OCI-LY3 (cell line): ENCODE measurements around the gene SLC26A1.

Source experiments
- H2AFZ ChIP-seq: fragments of 200-600, 300-600 bp; shearing (Covaris generic); 2 replicates; pipeline ENCODE4 v1.6.0; 2014; ENCODE audit warnings: antibody characterized with exemption, low read depth, low read length
- H3K27ac ChIP-seq: fragments of 200-600, 300-600 bp; sonication (generic); 2 replicates; pipeline ENCODE4 v1.5.1; 2014; ENCODE audit warnings: mild to moderate bottlenecking, low read length, moderate library complexity, mixed read lengths
- H3K27me3 ChIP-seq: fragments of 200-600, 300-600 bp; sonication (generic); 2 replicates; pipeline ENCODE4 v1.6.1; 2014; ENCODE audit warnings: low read depth, low read length, mixed read lengths
- H3K36me3 ChIP-seq: fragments of 200-600, 300-600 bp; sonication (generic); replicated peaks from 2 replicates; pipeline ENCODE3; 2014; ENCODE audit warnings: low read depth, low read length, mixed read lengths
- H3K4me1 ChIP-seq: fragments of 300-600, 200-600 bp; sonication (generic); 2 replicates; pipeline ENCODE4 v1.6.1; 2014; ENCODE audit warnings: low read length, mixed read lengths
- H3K4me2 ChIP-seq: fragments of 200-600, 300-600 bp; sonication (generic); 2 replicates; pipeline ENCODE4 v1.6.1; 2014; ENCODE audit warnings: low read length, mixed read lengths
- H3K4me3 ChIP-seq: fragments of 300-600, 200-600 bp; sonication (generic); 2 replicates; pipeline ENCODE4 v1.5.1; 2014; ENCODE audit warnings: antibody characterized with exemption, mild to moderate bottlenecking, low read length, moderate library complexity
- H3K79me2 ChIP-seq: fragments of 300-600, 200-600 bp; shearing (Covaris generic); 2 replicates; pipeline ENCODE4 v1.6.1; 2014; ENCODE audit warnings: mild to moderate bottlenecking, low read length, mixed read lengths
- H3K9ac ChIP-seq: fragments of 300-600, 200-600 bp; shearing (Covaris generic); 2 replicates; pipeline ENCODE4 v1.6.0; 2014; ENCODE audit warnings: mild to moderate bottlenecking, low read length, moderate library complexity
- H3K9me3 ChIP-seq: fragments of 200-600, 300-600 bp; shearing (Covaris generic); 2 replicates; pipeline ENCODE4 v1.6.1; 2014; ENCODE audit warnings: low read length, mixed read lengths; ENCODE audit not compliant: insufficient read depth
- H4K20me1 ChIP-seq: fragments of 200-600, 300-600 bp; sonication (generic); 2 replicates; pipeline ENCODE4 v1.6.1; 2016; ENCODE audit warnings: low read length, mixed read lengths; ENCODE audit not compliant: insufficient read depth
- EZH2phosphoT487 ChIP-seq: fragments of 200-600 bp; shearing (Covaris generic); IDR thresholded peaks from 2 replicates; pipeline ENCODE4 v1.6.1; 2018; ENCODE audit warnings: antibody characterized with exemption, mixed run types, low read depth
- TF ChIP-seq, protein P1 (sequence below): fragments of 200-600, 300-600 bp; sonication (generic); IDR thresholded peaks from 2 replicates; pipeline ENCODE4 v1.5.1; 2014; ENCODE audit warnings: antibody characterized with exemption, low read length, low read depth

SLC26A1 gene

DNA sequence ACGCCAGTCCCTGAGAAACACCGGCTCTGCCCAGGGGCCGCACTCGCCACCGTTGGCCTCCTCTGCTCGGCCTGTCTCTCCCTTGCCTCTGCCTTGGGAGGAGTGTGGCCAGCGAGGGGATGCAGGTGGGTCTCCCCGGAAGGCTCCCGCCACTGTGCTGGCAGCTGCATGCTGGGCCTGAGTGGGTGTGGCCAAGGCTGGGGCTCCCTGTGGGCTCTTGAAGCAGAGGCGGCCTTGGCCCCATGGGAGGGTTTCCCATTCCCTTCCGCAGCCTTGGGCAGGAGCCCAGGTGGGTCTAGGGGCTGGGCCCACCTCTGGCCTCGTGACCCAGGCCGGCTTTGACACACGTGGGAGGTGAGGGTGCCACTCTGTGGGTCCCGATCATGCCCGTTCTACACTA, 37.4 kb upstream of the SLC26A1 start:
- no peak overlapping the region for H3K4me3 ChIP-seq
- no peak overlapping the region for H2AFZ ChIP-seq
- H3K27ac ChIP-seq, result no peak overlapping the region
- H4K20me1 ChIP-seq, result no peaks in the 10 kb centered on the region
- no peaks in the 10 kb centered on the region for H3K27me3 ChIP-seq
- peaks cover 13% of the 10 kb centered on the region for H3K4me1 ChIP-seq
- TF ChIP-seq, protein P1, sequence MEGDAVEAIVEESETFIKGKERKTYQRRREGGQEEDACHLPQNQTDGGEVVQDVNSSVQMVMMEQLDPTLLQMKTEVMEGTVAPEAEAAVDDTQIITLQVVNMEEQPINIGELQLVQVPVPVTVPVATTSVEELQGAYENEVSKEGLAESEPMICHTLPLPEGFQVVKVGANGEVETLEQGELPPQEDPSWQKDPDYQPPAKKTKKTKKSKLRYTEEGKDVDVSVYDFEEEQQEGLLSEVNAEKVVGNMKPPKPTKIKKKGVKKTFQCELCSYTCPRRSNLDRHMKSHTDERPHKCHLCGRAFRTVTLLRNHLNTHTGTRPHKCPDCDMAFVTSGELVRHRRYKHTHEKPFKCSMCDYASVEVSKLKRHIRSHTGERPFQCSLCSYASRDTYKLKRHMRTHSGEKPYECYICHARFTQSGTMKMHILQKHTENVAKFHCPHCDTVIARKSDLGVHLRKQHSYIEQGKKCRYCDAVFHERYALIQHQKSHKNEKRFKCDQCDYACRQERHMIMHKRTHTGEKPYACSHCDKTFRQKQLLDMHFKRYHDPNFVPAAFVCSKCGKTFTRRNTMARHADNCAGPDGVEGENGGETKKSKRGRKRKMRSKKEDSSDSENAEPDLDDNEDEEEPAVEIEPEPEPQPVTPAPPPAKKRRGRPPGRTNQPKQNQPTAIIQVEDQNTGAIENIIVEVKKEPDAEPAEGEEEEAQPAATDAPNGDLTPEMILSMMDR, result no peak
- TF ChIP-seq EZH2phosphoT487, result no peak
- H3K9ac ChIP-seq, result no peak overlapping the region
- no peaks in the 10 kb centered on the region for H3K79me2 ChIP-seq
- no peak overlapping the region for H3K4me2 ChIP-seq
- H3K9me3 ChIP-seq, result no peaks in the 10 kb centered on the region
- H3K36me3 ChIP-seq, result no peaks in the 10 kb centered on the region

DNA sequence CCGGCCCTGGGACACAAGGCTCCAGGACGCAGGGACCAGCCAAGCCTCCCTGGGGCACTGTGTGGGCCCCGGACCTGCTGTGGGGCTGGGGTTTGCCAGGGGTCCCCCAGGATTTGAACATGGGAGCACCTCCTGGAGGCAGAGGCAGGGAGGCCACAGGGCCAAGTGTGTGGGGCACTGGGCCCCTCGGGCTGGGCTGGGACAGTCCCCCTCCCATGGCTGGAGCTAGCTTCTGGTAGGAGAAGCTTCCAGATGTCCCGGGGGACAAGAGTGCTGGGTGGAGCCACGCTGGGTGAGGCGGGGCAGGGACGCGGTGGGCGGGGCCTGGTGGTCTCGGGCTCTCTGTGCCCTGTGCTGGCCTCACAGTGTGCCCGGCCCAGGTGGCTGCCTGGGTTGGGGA, 36.8 kb upstream of the SLC26A1 start:
- no peak overlapping the region for H3K4me3 ChIP-seq
- no peaks in the 10 kb centered on the region for H3K36me3 ChIP-seq
- peaks cover 13% of the 10 kb centered on the region for H3K4me1 ChIP-seq
- no peaks in the 10 kb centered on the region for H3K9me3 ChIP-seq
- no peak overlapping the region for H3K27ac ChIP-seq
- no peak overlapping the region for H2AFZ ChIP-seq
- H3K79me2 ChIP-seq, result no peaks in the 10 kb centered on the region
- no peaks in the 10 kb centered on the region for H3K27me3 ChIP-seq
- H4K20me1 ChIP-seq, result no peaks in the 10 kb centered on the region
- no peak overlapping the region for H3K9ac ChIP-seq
- TF ChIP-seq EZH2phosphoT487, result no peak
- TF ChIP-seq, protein P1, result no peak
- H3K4me2 ChIP-seq, result no peak overlapping the region

DNA sequence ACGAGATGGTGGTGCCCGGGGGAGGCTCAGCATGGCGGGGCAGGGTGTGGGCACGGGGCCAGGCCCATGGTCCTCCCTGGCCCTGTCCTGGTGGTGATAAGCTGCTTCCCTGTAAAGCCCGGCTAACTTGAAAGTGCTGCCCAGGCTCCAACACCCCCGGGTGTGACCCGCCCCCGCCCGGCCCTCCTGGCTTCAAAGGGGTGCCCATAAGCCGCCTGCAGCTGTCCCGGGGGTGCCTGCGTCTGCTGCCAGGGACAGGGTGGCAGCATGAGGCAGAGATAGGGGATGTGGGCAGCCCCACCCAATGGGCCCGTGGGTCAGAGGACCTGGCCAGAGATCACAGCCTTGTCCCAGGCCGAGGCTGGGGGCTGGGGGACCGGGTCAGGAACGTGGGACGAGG, 36.3 kb upstream of the SLC26A1 start:
- no peaks in the 10 kb centered on the region for H3K9me3 ChIP-seq
- H3K27ac ChIP-seq, result no peak overlapping the region
- no peak overlapping the region for H3K4me3 ChIP-seq
- no peak overlapping the region for H3K4me2 ChIP-seq
- no peaks in the 10 kb centered on the region for H4K20me1 ChIP-seq
- no peaks in the 10 kb centered on the region for H3K27me3 ChIP-seq
- TF ChIP-seq, protein P1, result no peak
- TF ChIP-seq EZH2phosphoT487, result no peak
- no peak overlapping the region for H3K9ac ChIP-seq
- H2AFZ ChIP-seq, result no peak overlapping the region
- no peaks in the 10 kb centered on the region for H3K79me2 ChIP-seq
- no peaks in the 10 kb centered on the region for H3K36me3 ChIP-seq
- peaks cover 13% of the 10 kb centered on the region for H3K4me1 ChIP-seq

DNA sequence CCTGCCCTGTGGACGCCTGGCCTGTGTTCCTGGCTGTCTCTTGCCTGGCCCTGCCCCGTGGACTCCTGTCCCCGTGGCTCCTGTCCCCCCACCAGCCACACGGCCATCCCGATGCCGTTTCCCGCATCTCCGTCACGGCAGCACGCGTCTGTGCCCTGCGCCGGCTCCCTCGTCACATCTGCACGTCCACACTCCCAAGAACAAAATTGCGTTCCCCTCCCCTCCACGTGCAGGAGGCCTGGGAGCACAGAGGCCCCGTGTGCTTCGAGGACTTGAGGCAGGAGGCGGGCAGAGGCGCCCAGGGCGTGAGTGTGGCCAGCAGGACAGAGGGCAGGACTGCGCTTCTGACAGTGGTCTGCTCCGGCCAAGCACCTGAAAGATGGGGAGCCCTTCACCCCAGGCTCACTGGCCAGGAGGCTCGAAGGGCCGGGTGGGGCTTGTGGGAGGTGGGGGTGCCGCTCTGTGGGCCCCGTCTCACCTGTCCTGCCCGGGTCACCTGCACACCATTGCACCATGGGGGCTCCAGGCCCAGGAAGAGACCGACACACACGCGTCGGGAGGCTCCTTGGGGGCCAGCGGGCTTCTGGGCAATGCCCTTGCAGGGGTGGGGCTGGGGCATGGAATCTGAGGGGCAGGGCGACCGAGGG, 35.5 kb upstream of the SLC26A1 start:
- no peak overlapping the region for H2AFZ ChIP-seq
- no peaks in the 10 kb centered on the region for H3K27me3 ChIP-seq
- H3K4me3 ChIP-seq, result no peak overlapping the region
- H3K27ac ChIP-seq, result no peak overlapping the region
- peaks cover 13% of the 10 kb centered on the region for H3K4me1 ChIP-seq
- no peaks in the 10 kb centered on the region for H4K20me1 ChIP-seq
- H3K9me3 ChIP-seq, result no peaks in the 10 kb centered on the region
- TF ChIP-seq, protein P1, result no peak
- no peak for TF ChIP-seq EZH2phosphoT487
- no peaks in the 10 kb centered on the region for H3K79me2 ChIP-seq
- no peaks in the 10 kb centered on the region for H3K36me3 ChIP-seq
- H3K4me2 ChIP-seq, result no peak overlapping the region
- no peak overlapping the region for H3K9ac ChIP-seq
